DMS 273 treated with DMSO at 0.1 percent for 48 hours (cell line): ENCODE measurements around the gene PLBD2.

ENCODE experiments used
- DNase-seq: peaks from one replicate; lab custom pipeline; 2025; lab: John Stamatoyannopoulos, UW

The PLBD2 gene

GRCh38 chr12:113418213-113418879 lies 60.0 kb downstream of the PLBD2 start:
- DNase-seq = no peak

- no peak for DNase-seq
Measured at GRCh38 chr12:113420996-113421595, 62.7 kb downstream of the PLBD2 start.

GRCh38 chr12:113422030-113422885 lies 63.9 kb downstream of the PLBD2 start, which contains the start of gene SDSL:
SDSL (plus strand) TSS chr12:113422380; CDS start chr12:113427983, 5,603 bp downstream.
- DNase-seq = peak; percentile 22

- no peak for DNase-seq
Measured at GRCh38 chr12:113422886-113423669, 64.7 kb downstream of the PLBD2 start.

- DNase-seq = no peak
Measured at GRCh38 chr12:113424456-113424855, 66.1 kb downstream of the PLBD2 start.

GRCh38 chr12:113424915-113425823 lies 66.8 kb downstream of the PLBD2 start:
- DNase-seq = no peak

- DNase-seq = no peak
Measured at GRCh38 chr12:113425960-113426453, 67.6 kb downstream of the PLBD2 start.

- no peak for DNase-seq
Measured at GRCh38 chr12:113427882-113428281, 69.5 kb downstream of the PLBD2 start.

GRCh38 chr12:113428482-113428881 lies 70.1 kb downstream of the PLBD2 start:
- DNase-seq = no peak

- no peak for DNase-seq
Measured at GRCh38 chr12:113432986-113433385, 74.6 kb downstream of the PLBD2 start.

GRCh38 chr12:113435367-113435766 lies 77.0 kb downstream of the PLBD2 start:
- no peak for DNase-seq

- no peak for DNase-seq
Measured at GRCh38 chr12:113436586-113436985, 78.2 kb downstream of the PLBD2 start.

- no peak for DNase-seq
Measured at GRCh38 chr12:113436993-113437728, 78.8 kb downstream of the PLBD2 start.

- DNase-seq = no peak
Measured at GRCh38 chr12:113437729-113438100, 79.3 kb downstream of the PLBD2 start.

GRCh38 chr12:113438523-113439300 lies 80.3 kb downstream of the PLBD2 start:
- DNase-seq = no peak

- DNase-seq = no peak
Measured at GRCh38 chr12:113439301-113439597, 80.9 kb downstream of the PLBD2 start.

- DNase-seq = no peak
Measured at GRCh38 chr12:113439606-113440030, 81.2 kb downstream of the PLBD2 start.

GRCh38 chr12:113440336-113440735 lies 81.9 kb downstream of the PLBD2 start:
- DNase-seq = no peak
